Heart right ventricle (tissue), 16 donors: ENCODE measurements around the gene MB. TPM values are rescaled to one million over a fixed set of nuclear protein-coding genes. Genes with fewer than 3 reads are reported as not detected.

Source experiments
- ATAC-seq, 8 donors: fragments of 200-7000 bp; cut with Tn5 transposase; one replicate each; pipeline ENCODE4 v1.9.1; 2020; ENCODE audit warnings: mild to moderate bottlenecking in 8 of 8, moderate library complexity in 8 of 8, moderate number of reproducible peaks in 1 of 8
- DNase-seq, 2 donors: peaks; one replicate each; pipeline ENCODE4 v3.0.0-alpha.2; 2020
- H3K27ac ChIP-seq, 10 donors: fragments of 200-600 bp; sonication (generic) in 2 of 10; one replicate each; pipeline versions ENCODE4 v1.5.0 to v1.8.0; 2020 to 2022; ENCODE audit warnings: mild to moderate bottlenecking in 3 of 10
- H3K27me3 ChIP-seq, 7 donors: fragments of 200-600 bp; one replicate each; pipeline ENCODE4 v1.8.0; 2021 to 2022; ENCODE audit warnings: mild to moderate bottlenecking in 2 of 7
- H3K36me3 ChIP-seq, 9 donors: fragments of 200-600 bp; sonication (generic) in 1 of 9; one replicate each; pipeline versions ENCODE4 v1.5.0 to v1.8.0; 2020 to 2022; ENCODE audit warnings: mild to moderate bottlenecking in 2 of 9
- H3K4me1 ChIP-seq, 9 donors: fragments of 200-600 bp; sonication (generic) in 1 of 9; one replicate each; pipeline versions ENCODE4 v1.5.0 to v1.8.0; 2020 to 2022; ENCODE audit warnings: mild to moderate bottlenecking in 4 of 9
- H3K4me3 ChIP-seq, 10 donors: fragments of 200-600 bp; sonication (generic) in 2 of 10; one replicate each; pipeline versions ENCODE4 v1.5.0 to v1.8.0; 2020 to 2022; ENCODE audit warnings: mild to moderate bottlenecking in 7 of 10, moderate library complexity in 2 of 10
- H3K9me3 ChIP-seq, 11 donors: fragments of 200-600 bp in 10 of 11; sonication (generic) in 2 of 11; one replicate each; pipeline versions ENCODE4 v1.5.0 to v1.8.0; 2013 to 2022; ENCODE audit warnings: mild to moderate bottlenecking in 2 of 11, control low read depth in 1 of 11, moderate library complexity in 1 of 11
- WGBS, 2 donors: extraction: QIAGEN DNeasy Blood & Tissue Kit; methylation state at CpG; one replicate each; pipeline ENCODE4 v1.1.7; 2013; ENCODE audit warnings: inconsistent platforms in 1 of 2; 5-methylcytosine and 5-hydroxymethylcytosine counted together
- intact Hi-C, 10 donors: fragments of 100-400 bp; cut with DNase I; formaldehyde crosslinking; loops; one replicate each; pipeline versions ENCODE4 v1.11.1 to v1.14.2; 2022
- polyA plus RNA-seq, 2 donors: library from polyadenylated mRNA; stranded (reverse); fragments of 200-250 nt; gene quantifications; one replicate each; pipeline ENCODE4 v1.2.3, GENCODE V29; 2013
- total RNA-seq, 10 donors: library from RNA; stranded (reverse); fragmentation: NEBNext Ultra II Directional in 3 of 10; extraction: Animal tissue kit (Norgen Biotek cat#: 25700) in 3 of 10; gene quantifications; one replicate each; pipeline versions ENCODE4 v1.2.1 to v1.2.4, GENCODE V29; 2021 to 2023
- TF ChIP-seq, protein P1 (sequence below), 9 donors: fragments of 200-600 bp; sonication (generic) in 2 of 9; IDR thresholded peaks; one replicate each; pipeline versions ENCODE4 v1.5.0 to v1.8.0; 2021 to 2022; ENCODE audit warnings: antibody characterized with exemption in 9 of 9, mild to moderate bottlenecking in 5 of 9, moderate library complexity in 1 of 9
- donor health status: Arrhythmogenic right ventricular cardiomyopathy.
- donor health status: ischemic (EF 13 %, LVEDD 7.1; RV severe dilation, severe dysfunction).
- donor health status: healthy with polysubstance abuse.
- donor health status: DM: no; HTN: yes; CAD: no.
- donor health status: DM: no; HTN: no; CAD: no.
- donor health status: ischemic (EF 25% LVEDD 6.9; RV normal size, moderate dysfunction).
- donor health status: ischemic (EF 25% LVEDD 5.7; RV mildly dilated, moderate dysfunction).
- donor health status: healthy.
- donor health status: DM: yes; HTN: yes; CAD: no.
- donor health status: Ischemic cardiomyopathy.
- donor health status: ischemic (EF 35%, LVEDD 5.7; RV mildly dilated, moderate dysfunction).
- donor health status: nonischemic (EF 11% LVEDD 7.7; RV severe dilation, severe dysfunction).
- donor health status: DM: yes; HTN: yes; CAD: no.
- donor health status: PGD.
- donor health status: ischemic (EF 29% LVEDD 5.4; RV normal size, mild dysfunction).
- donor health status: nonischemic (EF 23%, LVEDD 6.1; RV moderate dilation, normal function).

MB gene
- total and polyA plus RNA-seq, 12 donors = 8,931 to 22,407 (median 13,517) TPM

DNA sequence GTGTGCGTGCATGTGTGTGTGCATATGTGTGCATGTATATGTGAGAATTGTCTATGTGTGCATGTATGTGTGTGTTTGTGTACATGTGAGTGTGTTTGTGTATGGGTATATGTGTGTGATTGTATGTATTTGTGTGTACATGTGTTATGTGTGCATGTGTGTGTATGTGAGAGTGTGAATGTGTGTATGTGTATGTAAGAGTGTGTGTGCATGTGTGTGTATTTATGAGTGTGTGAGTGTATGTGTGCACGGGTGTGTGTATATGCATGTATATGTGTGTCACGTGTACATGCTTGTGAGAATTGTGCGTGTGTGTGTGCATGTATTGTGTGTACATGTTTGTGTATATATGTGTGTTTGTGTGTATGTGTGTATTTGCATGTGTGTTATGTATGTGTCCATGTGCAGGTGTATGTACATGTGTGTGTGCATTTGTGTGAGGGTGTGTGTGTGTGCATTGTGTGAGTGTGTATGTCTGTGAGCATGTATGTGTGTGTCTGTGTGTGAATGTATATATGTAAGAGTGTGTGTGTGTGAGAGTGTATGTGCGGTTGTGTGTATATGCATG lies 16.0 kb downstream of the MB start:
- Histone ChIP-seq H3K36me3 (peaks cover 0 to 6% (median 0%) of the 10 kb centered on the region in 9 donors), H3K9me3 (no peaks in the 10 kb centered on the region), H3K4me1 (peaks cover 2 to 75% (median 26%) of the 10 kb centered on the region in 9 donors), H3K4me3 (no peak overlapping the region), H3K27me3 (no peaks in the 10 kb centered on the region), H3K27ac (no peak overlapping the region)
- ATAC-seq = no peak
- TF ChIP-seq, protein P1, sequence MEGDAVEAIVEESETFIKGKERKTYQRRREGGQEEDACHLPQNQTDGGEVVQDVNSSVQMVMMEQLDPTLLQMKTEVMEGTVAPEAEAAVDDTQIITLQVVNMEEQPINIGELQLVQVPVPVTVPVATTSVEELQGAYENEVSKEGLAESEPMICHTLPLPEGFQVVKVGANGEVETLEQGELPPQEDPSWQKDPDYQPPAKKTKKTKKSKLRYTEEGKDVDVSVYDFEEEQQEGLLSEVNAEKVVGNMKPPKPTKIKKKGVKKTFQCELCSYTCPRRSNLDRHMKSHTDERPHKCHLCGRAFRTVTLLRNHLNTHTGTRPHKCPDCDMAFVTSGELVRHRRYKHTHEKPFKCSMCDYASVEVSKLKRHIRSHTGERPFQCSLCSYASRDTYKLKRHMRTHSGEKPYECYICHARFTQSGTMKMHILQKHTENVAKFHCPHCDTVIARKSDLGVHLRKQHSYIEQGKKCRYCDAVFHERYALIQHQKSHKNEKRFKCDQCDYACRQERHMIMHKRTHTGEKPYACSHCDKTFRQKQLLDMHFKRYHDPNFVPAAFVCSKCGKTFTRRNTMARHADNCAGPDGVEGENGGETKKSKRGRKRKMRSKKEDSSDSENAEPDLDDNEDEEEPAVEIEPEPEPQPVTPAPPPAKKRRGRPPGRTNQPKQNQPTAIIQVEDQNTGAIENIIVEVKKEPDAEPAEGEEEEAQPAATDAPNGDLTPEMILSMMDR (IDR thresholded peaks at IDR 0.05) = no peak
- 96 to 97% methylated on average over 5 of the region's 5 CpGs for WGBS, 2 donors
- intact Hi-C loops = no loop called here
- DNase-seq = no peak

DNA sequence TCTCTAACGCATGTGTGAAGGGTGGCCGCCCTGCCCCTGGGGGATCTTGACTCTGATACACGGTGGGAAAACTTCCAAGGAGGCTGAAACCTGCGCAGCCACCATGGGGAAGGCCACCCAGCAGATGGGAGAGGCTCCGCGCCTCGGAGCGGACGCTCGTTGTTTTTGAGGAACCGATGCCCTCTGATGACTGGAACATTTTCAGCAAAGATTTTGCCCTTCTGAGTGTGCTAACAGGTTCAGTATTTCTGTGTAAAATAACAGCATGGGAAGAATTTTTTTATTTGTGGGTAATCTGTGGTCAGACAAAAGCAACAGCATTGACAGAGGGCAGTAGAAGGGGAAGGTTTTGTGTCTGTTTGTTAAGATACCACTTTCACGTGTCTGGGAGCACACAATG lies 16.7 kb downstream of the MB start:
- Histone ChIP-seq H3K27ac (peak overlapping the region in 4 of 10 donors; percentile 4 to 90 (median 57)), H3K9me3 (no peaks in the 10 kb centered on the region), H3K4me3 (no peak overlapping the region), H3K4me1 (peaks cover 2 to 75% (median 28%) of the 10 kb centered on the region in 9 donors), H3K27me3 (no peaks in the 10 kb centered on the region), H3K36me3 (peaks cover 0 to 6% (median 0%) of the 10 kb centered on the region in 9 donors)
- TF ChIP-seq, protein P1 (IDR thresholded peaks at IDR 0.05) = no peak
- intact Hi-C loops = no loop called here
- WGBS, 2 donors = 75 to 76% methylated on average over 12 of the region's 12 CpGs
- DNase-seq (no peak), ATAC-seq (no peak)

DNA sequence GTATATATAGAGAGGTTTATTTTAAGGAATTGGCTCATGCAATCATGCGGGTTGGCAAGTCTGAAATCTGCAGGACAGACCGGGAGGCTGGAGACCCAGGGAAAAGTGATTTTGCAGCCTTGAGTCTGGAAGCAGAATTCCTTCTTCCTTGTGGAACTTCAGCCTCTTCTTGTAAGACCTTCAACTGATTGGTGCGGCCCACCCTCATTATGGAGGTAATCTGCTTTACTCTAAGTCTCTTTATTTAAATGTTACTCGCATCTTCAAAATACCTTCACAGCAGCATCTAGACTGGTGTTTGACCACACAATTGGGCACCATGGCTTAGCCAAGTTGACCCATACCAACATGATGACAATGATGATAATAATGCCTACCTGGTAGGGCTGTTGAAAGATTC lies 17.8 kb downstream of the MB start:
- Histone ChIP-seq H3K4me1 (peaks cover 2 to 69% (median 23%) of the 10 kb centered on the region in 9 donors), H3K36me3 (peaks cover 0 to 6% (median 0%) of the 10 kb centered on the region in 9 donors), H3K27ac (peak overlapping the region in 7 of 10 donors; percentile 5 to 92 (median 52)), H3K4me3 (no peak overlapping the region), H3K9me3 (no peaks in the 10 kb centered on the region), H3K27me3 (no peaks in the 10 kb centered on the region)
- DNase-seq = no peak
- no peak for ATAC-seq
- WGBS, 2 donors = 74 to 82% methylated on average over 4 of the region's 4 CpGs
- TF ChIP-seq, protein P1 (IDR thresholded peaks at IDR 0.05) = no peak
- intact Hi-C loops = no loop called here

DNA sequence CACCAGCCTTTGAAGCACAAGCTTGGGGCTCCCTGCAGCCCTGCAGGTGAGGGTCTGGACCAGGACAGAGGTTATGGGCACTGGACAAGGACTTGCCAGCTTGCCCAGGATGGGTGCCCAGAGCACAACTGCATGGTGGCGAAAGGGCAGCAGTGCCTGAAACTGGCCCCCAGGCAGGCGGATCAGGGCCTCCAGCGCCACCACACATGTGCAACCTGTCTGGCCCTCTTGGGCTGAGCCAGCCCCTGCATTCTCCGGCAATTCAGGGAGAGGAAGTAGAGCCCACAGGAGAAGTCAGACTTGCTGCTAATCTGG lies 18.8 kb downstream of the MB start:
- WGBS, 2 donors = 81 to 85% methylated on average over 4 of the region's 4 CpGs
- intact Hi-C loops = no loop called here
- H3K4me1 ChIP-seq = peaks cover 2 to 72% (median 27%) of the 10 kb centered on the region in 9 donors
- TF ChIP-seq, protein P1 (IDR thresholded peaks at IDR 0.05) = no peak
- no peaks in the 10 kb centered on the region for H3K9me3 ChIP-seq
- no peak overlapping the region for H3K4me3 ChIP-seq
- peaks cover 0 to 6% (median 0%) of the 10 kb centered on the region in 9 donors for H3K36me3 ChIP-seq
- ATAC-seq = peak in 1 of 8 donors; percentile 4
- no peaks in the 10 kb centered on the region for H3K27me3 ChIP-seq
- peak overlapping the region in 9 of 10 donors; percentile 10 to 92 (median 77) for H3K27ac ChIP-seq
- no peak for DNase-seq
